Measurements from ENCODE around the gene NTNG1.

DNA sequence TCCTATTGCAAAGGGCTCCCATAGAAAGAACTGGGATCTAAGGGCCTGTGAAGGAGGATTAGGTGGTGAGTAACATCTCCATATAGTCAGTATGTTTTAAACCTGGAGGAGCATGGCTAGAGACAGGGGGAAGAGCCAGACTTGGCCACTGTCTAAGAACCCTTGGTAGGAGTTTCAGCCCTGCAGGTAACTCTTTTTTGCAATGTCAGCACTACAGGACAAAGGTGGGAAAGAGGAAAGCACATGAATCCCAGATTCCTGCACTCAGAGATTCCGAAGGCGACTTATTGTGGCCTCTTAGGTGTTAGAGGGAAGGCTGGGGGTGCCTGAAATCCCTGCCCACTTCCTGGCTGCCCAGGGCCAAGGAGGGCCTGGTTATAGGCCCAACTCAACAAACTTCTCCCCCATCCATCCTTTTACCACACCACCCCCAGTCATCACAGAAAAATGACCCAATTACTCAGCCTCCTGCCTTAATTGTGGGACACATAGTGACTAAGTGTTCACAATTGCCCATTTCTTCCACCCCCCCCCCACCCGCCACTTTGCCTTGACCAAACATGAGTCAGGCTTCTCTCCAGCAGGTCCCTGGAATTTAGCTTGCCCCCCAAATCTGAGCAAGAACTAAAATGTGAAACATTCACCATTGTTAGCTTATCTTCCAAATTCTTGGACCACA lies 1.9 kb upstream of the NTNG1 start:
- TF ChIP-seq, protein P1, sequence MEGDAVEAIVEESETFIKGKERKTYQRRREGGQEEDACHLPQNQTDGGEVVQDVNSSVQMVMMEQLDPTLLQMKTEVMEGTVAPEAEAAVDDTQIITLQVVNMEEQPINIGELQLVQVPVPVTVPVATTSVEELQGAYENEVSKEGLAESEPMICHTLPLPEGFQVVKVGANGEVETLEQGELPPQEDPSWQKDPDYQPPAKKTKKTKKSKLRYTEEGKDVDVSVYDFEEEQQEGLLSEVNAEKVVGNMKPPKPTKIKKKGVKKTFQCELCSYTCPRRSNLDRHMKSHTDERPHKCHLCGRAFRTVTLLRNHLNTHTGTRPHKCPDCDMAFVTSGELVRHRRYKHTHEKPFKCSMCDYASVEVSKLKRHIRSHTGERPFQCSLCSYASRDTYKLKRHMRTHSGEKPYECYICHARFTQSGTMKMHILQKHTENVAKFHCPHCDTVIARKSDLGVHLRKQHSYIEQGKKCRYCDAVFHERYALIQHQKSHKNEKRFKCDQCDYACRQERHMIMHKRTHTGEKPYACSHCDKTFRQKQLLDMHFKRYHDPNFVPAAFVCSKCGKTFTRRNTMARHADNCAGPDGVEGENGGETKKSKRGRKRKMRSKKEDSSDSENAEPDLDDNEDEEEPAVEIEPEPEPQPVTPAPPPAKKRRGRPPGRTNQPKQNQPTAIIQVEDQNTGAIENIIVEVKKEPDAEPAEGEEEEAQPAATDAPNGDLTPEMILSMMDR (IDR thresholded peaks at IDR 0.05; ENCODE audit: borderline replicate concordance, extremely low read depth, low read length, poor library complexity, severe bottlenecking), result no peak
- no peak for TF ChIP-seq EZH2 (IDR thresholded peaks at IDR 0.05; ENCODE audit: borderline replicate concordance, low read depth, low read length, severe bottlenecking)

Data from DND-41 (cell line).